Epithelial cell of esophagus (primary cell): ENCODE results near the gene BPIFB2.

Experiments
- DNase-seq: peaks from one replicate; pipeline ENCODE4 v3.0.0; 2010; ENCODE audit warnings: low read depth
- H3K4me3 ChIP-seq: 2 replicates; pipeline ENCODE4 v1.5.1; 2011; ENCODE audit warnings: mild to moderate bottlenecking, low read length, control low read depth
- CTCF ChIP-seq: IDR thresholded peaks from 2 replicates; pipeline ENCODE4 v1.5.1; 2011; ENCODE audit warnings: low read depth, mild to moderate bottlenecking, low read length, control low read depth, inconsistent platforms; ENCODE audit not compliant: insufficient read depth; ENCODE audit errors: missing control alignments

BPIFB2 gene

GRCh38 chr20:33022694-33023438 lies 15.4 kb downstream of the BPIFB2 start:
- DNase-seq: no peak
- no peak overlapping the region for H3K4me3 ChIP-seq
- no peak for TF ChIP-seq CTCF

- TF ChIP-seq CTCF: no peak
- DNase-seq: no peak
- no peak overlapping the region for H3K4me3 ChIP-seq
These were observed 16.1 kb downstream of the BPIFB2 start for GRCh38 chr20:33023439-33024242.

- no peak for DNase-seq
- TF ChIP-seq CTCF: no peak
- H3K4me3 ChIP-seq: no peak overlapping the region
These were observed 16.7 kb downstream of the BPIFB2 start for GRCh38 chr20:33024243-33024560.

- no peak for TF ChIP-seq CTCF
- no peak for DNase-seq
These were observed 17.3 kb downstream of the BPIFB2 start for GRCh38 chr20:33024609-33025317.

GRCh38 chr20:33025318-33025876 lies 17.9 kb downstream of the BPIFB2 start:
- DNase-seq: no peak
- H3K4me3 ChIP-seq: no peak overlapping the region
- no peak for TF ChIP-seq CTCF

More at GRCh38 chr20:33024609-33025317, 17.3 kb downstream of the BPIFB2 start:
- H3K4me3 ChIP-seq: no peak overlapping the region

GRCh38 chr20:33026072-33026778 lies 18.7 kb downstream of the BPIFB2 start:
- no peak for TF ChIP-seq CTCF
- H3K4me3 ChIP-seq: no peak overlapping the region
- no peak for DNase-seq
